MM.1S (cell line): ENCODE data around the gene SLC8A3.

ENCODE experiments used
- DNase-seq: peaks from one replicate; pipeline ENCODE4 v3.0.0-alpha.2; 2015
- H2AFZ ChIP-seq: fragments of 300-600 bp; sonication (generic); 2 replicates; pipeline ENCODE4 v1.6.0; 2016; ENCODE audit warnings: antibody characterized with exemption, low read length
- H3F3A ChIP-seq: fragments of 300-600 bp; sonication (generic); 2 replicates; pipeline ENCODE4 v1.6.1; 2016; ENCODE audit warnings: mild to moderate bottlenecking, antibody characterized with exemption, low read length, moderate library complexity, mixed read lengths; ENCODE audit not compliant: insufficient read depth
- H3K27ac ChIP-seq: fragments of 300-600 bp; sonication (generic); 2 replicates; pipeline ENCODE4 v1.5.1; 2016; ENCODE audit warnings: mild to moderate bottlenecking, low read length
- H3K27me3 ChIP-seq: fragments of 300-600 bp; sonication (generic); replicated peaks from 2 replicates; pipeline ENCODE4 v1.6.0; 2016; ENCODE audit warnings: low read length; ENCODE audit not compliant: insufficient read depth
- H3K36me3 ChIP-seq: fragments of 300-600 bp; sonication (generic); replicated peaks from 2 replicates; pipeline ENCODE4 v1.6.1; 2016; ENCODE audit warnings: mild to moderate bottlenecking, low read length, mixed read lengths; ENCODE audit not compliant: insufficient read depth
- H3K4me1 ChIP-seq: fragments of 300-600 bp; sonication (generic); 2 replicates; pipeline ENCODE4 v1.6.1; 2016; ENCODE audit warnings: low read length, mixed read lengths
- H3K4me2 ChIP-seq: fragments of 300-600 bp; sonication (generic); 2 replicates; pipeline ENCODE4 v1.6.0; 2016; ENCODE audit warnings: low read depth, low read length
- H3K4me3 ChIP-seq: fragments of 300-600 bp; sonication (generic); 2 replicates; pipeline ENCODE4 v1.5.1; 2016; ENCODE audit warnings: low read length, mixed read lengths
- H3K79me2 ChIP-seq: fragments of 300-600 bp; sonication (generic); 2 replicates; pipeline ENCODE4 v1.6.1; 2016; ENCODE audit warnings: mixed run types, low read length, mixed read lengths
- H3K9ac ChIP-seq: fragments of 300-600 bp; sonication (generic); 2 replicates; pipeline ENCODE4 v1.6.1; 2016; ENCODE audit warnings: low read length, mixed read lengths
- H3K9me2 ChIP-seq: fragments of 300-600 bp; sonication (generic); replicated peaks from 2 replicates; pipeline ENCODE4 v1.6.1; 2016; ENCODE audit warnings: mild to moderate bottlenecking, low read length, mixed read lengths; ENCODE audit not compliant: insufficient read depth
- H3K9me3 ChIP-seq: fragments of 300-600 bp; sonication (generic); replicated peaks from 2 replicates; pipeline ENCODE4 v1.6.1; 2016; ENCODE audit warnings: mild to moderate bottlenecking, low read length, mixed read lengths; ENCODE audit not compliant: insufficient read depth
- H4K20me1 ChIP-seq: fragments of 300-600 bp; sonication (generic); 2 replicates; pipeline ENCODE4 v1.6.1; 2016; ENCODE audit warnings: mild to moderate bottlenecking, low read length, moderate library complexity, mixed read lengths; ENCODE audit not compliant: insufficient read depth
- CTCF ChIP-seq: fragments of 300-600 bp; sonication (generic); IDR thresholded peaks from 2 replicates; pipeline ENCODE4 v1.5.1; 2016; ENCODE audit warnings: antibody characterized with exemption, low read length, mixed read lengths
- EZH2 ChIP-seq: fragments of 300-600 bp; sonication (generic); optimal IDR thresholded peaks from 2 replicates; pipeline ENCODE3; 2017; ENCODE audit warnings: low read depth, mild to moderate bottlenecking, antibody characterized with exemption, low read length, mixed read lengths
- EZH2phosphoT487 ChIP-seq: fragments of 300-600 bp; sonication (generic); IDR thresholded peaks from 2 replicates; pipeline ENCODE4 v1.6.1; 2018; ENCODE audit warnings: antibody characterized with exemption, low read length

Gene SLC8A3

GRCh38 chr14:70149596-70150165 is 39.1 kb downstream of the SLC8A3 start:
- Histone ChIP-seq H3K36me3 (no peaks in the 10 kb centered on the region), H3K9me2 (no peaks in the 10 kb centered on the region), H3K4me2 (no peak overlapping the region), H3F3A (no peaks in the 10 kb centered on the region), H3K9me3 (no peaks in the 10 kb centered on the region), H3K27me3 (no peaks in the 10 kb centered on the region), H3K27ac (no peak overlapping the region), H3K4me1 (no peaks in the 10 kb centered on the region), H2AFZ (no peak overlapping the region), H3K4me3 (no peak overlapping the region), H3K9ac (no peak overlapping the region), H3K79me2 (no peaks in the 10 kb centered on the region), H4K20me1 (no peaks in the 10 kb centered on the region)
- no peak for DNase-seq
- TF ChIP-seq EZH2, result no peak
- no peak for TF ChIP-seq CTCF
- no peak for TF ChIP-seq EZH2phosphoT487

GRCh38 chr14:70148911-70149595 is 39.7 kb downstream of the SLC8A3 start:
- no peak for DNase-seq
- no peaks in the 10 kb centered on the region for H3F3A ChIP-seq
- H3K4me3 ChIP-seq, result no peak overlapping the region
- H2AFZ ChIP-seq, result no peak overlapping the region
- no peaks in the 10 kb centered on the region for H3K36me3 ChIP-seq
- no peaks in the 10 kb centered on the region for H3K27me3 ChIP-seq
- TF ChIP-seq EZH2 (no peak), CTCF (no peak), EZH2phosphoT487 (no peak)
- H3K79me2 ChIP-seq, result no peaks in the 10 kb centered on the region
- no peaks in the 10 kb centered on the region for H3K9me3 ChIP-seq
- no peak overlapping the region for H3K4me2 ChIP-seq
- no peaks in the 10 kb centered on the region for H4K20me1 ChIP-seq
- H3K27ac ChIP-seq, result no peak overlapping the region
- no peak overlapping the region for H3K9ac ChIP-seq
- no peaks in the 10 kb centered on the region for H3K9me2 ChIP-seq
- no peaks in the 10 kb centered on the region for H3K4me1 ChIP-seq

GRCh38 chr14:70148351-70148750 is 40.4 kb downstream of the SLC8A3 start:
- H3K36me3 ChIP-seq, result no peaks in the 10 kb centered on the region
- no peaks in the 10 kb centered on the region for H3K27me3 ChIP-seq
- TF ChIP-seq EZH2 (no peak), EZH2phosphoT487 (no peak)
- H3K9ac ChIP-seq, result no peak overlapping the region
- no peaks in the 10 kb centered on the region for H3K4me1 ChIP-seq
- no peaks in the 10 kb centered on the region for H3K79me2 ChIP-seq
- H4K20me1 ChIP-seq, result no peaks in the 10 kb centered on the region
- H3K4me2 ChIP-seq, result no peak overlapping the region
- no peaks in the 10 kb centered on the region for H3K9me2 ChIP-seq
- no peak overlapping the region for H3K27ac ChIP-seq
- DNase-seq, result no peak
- H3F3A ChIP-seq, result no peaks in the 10 kb centered on the region
- no peaks in the 10 kb centered on the region for H3K9me3 ChIP-seq
- no peak overlapping the region for H2AFZ ChIP-seq
- H3K4me3 ChIP-seq, result no peak overlapping the region

GRCh38 chr14:70144046-70144445 is 44.7 kb downstream of the SLC8A3 start:
- Histone ChIP-seq H3K4me2 (no peak overlapping the region), H3K9me2 (no peaks in the 10 kb centered on the region), H4K20me1 (no peaks in the 10 kb centered on the region), H3F3A (no peaks in the 10 kb centered on the region), H3K9me3 (no peaks in the 10 kb centered on the region), H3K4me3 (no peak overlapping the region), H3K27me3 (no peaks in the 10 kb centered on the region), H2AFZ (no peak overlapping the region), H3K27ac (no peak overlapping the region), H3K36me3 (no peaks in the 10 kb centered on the region), H3K4me1 (no peaks in the 10 kb centered on the region), H3K79me2 (no peaks in the 10 kb centered on the region), H3K9ac (no peak overlapping the region)
- no peak for TF ChIP-seq EZH2
- no peak for TF ChIP-seq CTCF
- TF ChIP-seq EZH2phosphoT487, result no peak
- DNase-seq, result no peak
